GM21717 (cell line): ENCODE data around the gene PROZ.
"Not testable (repeated sequence)": the region's sequence is repeated elsewhere in the genome, so short reads cannot be mapped to it uniquely, and the experiment has no call there.

Source experiments
- ATAC-seq: cut with Tn5 transposase; IDR thresholded peaks from one replicate; pipeline ENCODE4 v1.9.1; 2021; ENCODE audit warnings: mild to moderate bottlenecking, moderate library complexity; ENCODE audit not compliant: unreplicated experiment

Gene PROZ

DNA sequence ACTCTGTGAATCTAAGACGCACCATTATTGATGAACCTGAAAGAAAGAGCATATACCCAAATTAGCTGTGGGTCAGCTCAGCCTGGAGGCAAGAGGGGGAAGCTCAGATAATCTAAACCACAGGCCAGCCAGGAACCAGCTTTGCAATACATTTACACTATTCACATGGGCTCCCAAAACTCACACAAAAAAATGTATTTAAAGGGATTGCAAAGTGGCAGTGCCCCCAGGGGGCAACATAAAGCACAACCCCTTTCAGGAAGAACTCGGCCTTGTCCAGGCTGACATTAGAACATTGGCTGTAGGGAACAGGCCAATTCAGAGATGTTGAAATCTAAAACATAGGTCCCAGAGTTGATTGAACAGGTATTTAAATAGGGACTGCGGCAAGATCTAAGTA, 3.2 kb upstream of the PROZ start:
- no peak for ATAC-seq

DNA sequence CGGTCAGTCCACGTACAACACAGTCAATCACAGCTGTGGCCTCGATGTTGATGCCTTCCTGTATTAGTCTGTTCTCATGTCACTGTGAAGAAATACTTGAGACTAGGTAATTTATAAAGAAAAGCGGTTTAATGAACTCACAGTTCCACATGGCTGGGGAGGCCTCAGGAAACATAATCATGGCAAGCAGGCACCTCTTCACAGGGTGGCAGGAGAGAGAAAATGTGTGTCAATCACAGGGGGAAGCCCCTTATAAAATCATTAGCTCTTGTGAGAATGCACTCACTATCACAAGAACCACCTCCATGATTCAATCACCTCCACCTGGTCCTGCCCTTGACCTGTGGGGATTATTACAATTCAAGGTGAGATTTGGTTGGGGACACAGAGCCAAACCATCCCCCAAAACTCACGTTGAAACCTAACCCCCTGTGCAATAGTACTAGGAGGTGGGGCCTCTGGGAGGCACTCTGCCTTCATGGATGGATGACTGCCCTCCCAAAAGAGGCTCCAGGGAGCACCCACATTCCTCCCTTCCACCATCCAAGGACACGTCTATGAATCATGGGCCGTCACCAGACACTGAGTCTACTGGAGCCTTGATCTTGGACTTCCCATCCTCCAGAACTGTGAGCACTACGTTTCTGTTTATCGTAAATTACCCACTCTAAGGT, 2.3 kb upstream of the PROZ start:
- no peak for ATAC-seq

DNA sequence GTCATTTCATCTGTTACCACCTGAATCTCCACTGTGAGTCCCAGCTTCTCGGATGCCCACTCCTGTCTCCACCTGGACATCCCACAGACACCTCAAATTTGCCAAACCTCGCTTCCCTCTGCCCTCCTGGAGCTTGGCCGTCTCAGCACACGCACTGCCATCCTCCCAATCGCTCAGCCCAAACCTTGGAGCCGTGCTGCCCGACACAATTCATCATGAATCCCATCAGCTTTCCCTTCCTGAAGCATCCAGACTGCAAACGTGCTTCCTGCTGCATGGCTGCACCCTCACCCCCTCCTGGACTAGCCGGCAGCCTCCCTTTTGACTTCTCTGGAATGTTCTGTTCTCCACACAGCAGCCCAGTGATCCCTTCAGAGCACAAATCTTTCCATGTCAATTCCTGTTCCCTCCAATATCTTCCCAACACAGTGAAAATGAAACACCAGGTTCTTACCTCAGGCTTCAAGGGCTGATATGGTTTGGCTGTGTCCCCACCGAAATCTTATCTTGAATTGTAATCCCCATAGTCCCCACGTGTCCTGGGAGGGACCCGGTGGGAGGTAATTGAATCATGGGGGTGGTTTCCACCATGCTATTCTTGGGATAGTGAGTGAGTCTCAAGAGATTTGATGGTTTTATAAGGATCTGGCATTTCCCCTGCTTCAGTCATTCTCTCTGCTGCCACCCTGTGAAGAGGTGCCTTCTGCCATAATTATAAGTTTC, 1.1 kb upstream of the PROZ start:
- ATAC-seq, result no peak

DNA sequence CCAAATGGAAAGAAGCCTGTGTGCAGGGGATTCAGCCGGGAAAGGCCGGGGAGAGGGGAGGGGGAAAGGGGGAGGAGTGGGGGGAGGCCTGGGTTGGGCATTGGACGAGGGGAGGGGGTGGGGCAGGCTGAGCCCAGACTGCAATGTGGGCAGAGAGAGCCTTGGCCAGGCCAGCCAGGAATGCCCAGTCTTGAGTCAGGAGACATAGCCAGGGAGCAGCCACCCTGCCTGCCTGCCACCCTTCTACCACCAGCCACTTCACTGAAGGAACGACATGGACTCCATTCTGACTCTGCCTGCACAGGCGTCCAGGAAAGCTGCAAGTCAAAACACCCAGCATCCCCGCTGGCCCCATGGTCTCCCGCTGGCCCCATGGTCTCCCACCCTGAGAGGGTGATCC, 498 bp downstream of the PROZ start:
- no peak for ATAC-seq

DNA sequence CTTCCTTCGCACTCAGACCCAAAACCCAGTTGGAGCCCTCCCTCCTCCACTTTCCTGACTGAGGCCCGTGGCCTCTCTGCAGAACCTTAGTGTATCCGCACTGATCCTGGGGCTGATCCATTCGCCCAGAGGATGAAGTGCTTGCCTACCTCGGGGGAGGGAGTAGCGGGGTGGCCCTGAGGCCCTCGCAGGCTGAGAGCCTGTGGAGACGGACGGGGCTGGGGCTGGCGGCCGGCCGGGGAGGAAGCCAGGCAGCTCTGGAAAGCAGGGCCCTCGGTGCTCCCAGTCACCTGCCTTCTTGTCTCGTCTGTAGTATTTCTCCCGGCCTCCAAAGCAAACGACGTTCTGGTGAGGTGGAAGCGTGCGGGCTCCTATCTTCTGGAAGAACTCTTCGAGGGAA, 1.3 kb downstream of the PROZ start:
- ATAC-seq, result no peak

DNA sequence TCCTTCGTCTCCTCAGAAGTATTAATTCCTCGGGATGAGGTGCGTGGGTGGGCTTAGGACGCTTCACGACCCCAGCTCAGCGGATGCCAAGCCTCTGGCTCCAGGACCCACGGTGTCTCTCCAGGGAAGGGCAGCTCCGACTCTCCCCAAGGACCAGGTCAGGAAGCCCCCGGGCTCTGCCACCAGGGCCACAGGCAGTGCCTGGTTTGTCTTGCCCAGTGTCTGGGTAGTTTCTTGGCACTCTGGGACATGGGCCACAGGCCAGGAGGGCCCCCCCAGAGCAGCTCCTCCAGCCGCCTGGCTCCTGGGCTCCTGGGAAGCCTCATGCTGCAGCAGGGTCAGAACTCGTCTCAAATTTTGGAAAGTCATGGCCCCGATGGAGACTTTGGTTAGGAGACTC, 2.5 kb downstream of the PROZ start:
- ATAC-seq, result no peak

GRCh38 chr13:113161433-113161832, 3.0 kb downstream of the PROZ start:
- no peak for ATAC-seq

DNA sequence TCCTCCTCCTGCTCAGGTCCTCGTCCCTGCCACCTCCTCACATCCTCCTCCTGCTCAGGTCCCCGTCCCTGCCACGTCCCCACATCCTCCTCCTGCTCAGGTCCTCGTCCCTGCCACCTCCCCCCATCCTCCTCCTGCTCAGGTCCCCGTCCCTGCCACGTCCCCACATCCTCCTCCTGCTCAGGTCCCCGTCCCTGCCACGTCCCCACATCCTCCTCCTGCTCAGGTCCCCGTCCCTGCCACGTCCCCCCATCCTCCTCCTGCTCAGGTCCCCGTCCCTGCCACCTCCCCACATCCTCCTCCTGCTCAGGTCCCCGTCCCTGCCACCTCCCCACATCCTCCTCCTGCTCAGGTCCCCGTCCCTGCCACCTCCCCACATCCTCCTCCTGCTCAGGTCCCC, 3.5 kb downstream of the PROZ start:
- ATAC-seq, result not testable (repeated sequence)

DNA sequence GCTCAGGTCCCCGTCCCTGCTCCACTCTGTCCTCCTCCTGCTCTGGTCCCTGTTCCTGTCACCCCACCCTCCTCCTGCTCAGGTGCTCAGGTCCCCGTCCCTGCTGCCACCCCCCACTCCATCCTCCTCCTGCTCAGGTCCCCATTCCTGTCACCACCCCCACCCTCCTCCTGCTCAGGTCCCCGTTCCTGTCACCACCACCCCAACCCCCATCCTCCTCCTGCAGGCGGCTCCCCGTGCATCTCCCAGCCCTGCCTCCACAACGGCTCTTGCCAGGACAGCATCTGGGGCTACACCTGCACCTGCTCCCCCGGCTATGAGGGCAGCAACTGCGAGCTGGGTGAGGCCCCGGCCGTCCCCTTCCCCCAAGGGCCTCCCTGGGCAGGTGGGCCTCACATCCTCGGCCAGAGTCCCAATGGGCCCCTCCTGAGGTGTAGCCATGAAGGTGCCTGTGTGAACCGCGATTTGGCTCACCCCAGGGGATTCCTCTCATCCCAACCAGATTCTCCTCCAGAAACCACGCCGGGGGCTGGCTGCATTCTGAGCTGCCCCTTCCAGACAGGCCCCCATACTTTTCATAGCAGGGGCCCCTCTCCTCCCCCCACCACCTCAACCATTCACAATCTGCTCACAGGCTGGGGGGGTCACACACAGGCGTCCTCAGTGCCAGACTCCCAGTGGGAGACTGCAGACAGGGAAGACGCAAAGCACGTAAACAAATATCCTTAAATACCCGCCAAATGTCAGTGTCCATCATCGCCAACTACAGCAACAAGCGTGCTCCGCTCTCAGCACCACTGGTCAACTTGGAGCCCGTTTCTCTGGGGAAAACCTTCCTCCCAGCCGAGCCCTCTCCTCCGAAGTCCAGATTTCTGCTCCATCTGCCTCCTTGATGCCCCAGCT, 4.6 kb downstream of the PROZ start:
- ATAC-seq, result no peak

GRCh38 chr13:113164492-113164891, 6.0 kb downstream of the PROZ start:
- no peak for ATAC-seq

DNA sequence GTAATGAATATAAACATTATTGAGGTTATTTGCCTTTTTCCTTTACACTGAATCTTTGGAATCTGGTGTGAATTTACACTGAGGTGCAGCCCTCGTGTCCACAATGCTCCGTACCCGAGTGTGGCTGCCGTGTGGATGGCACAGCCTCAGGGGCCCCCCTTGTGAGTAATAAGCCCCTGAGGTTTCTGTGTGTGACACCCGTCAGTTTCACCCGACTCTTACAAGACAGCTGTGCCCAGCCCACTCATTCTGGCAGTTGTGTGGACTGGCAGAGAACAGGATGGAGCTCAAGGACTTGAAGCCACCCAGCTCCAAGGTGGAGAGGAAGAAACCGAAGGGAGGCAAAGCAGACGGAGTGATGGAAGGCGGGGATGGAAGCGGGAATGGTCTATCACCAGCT, 7.8 kb downstream of the PROZ start:
- ATAC-seq, result no peak

- no peak for ATAC-seq
Observed at GRCh38 chr13:113166681-113167080, 8.2 kb downstream of the PROZ start.

DNA sequence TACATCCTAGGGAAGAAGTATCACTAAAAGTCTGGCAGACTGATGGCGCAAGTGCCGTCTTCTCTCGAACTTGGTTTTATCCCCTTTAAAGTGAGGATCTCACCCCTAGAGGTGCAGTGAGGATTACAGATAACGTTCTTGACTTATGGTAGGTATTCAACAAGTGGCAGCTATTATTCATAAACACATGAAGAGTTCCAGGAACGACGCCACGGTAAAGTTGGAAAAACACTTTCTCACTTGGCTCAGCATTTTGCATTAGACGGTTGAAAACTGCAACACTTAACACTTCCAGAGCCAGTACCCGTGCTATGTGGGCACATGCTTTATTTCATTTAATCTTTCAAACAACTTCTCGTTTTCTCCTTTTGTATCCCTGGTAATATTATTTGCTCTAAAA, 8.7 kb downstream of the PROZ start:
- no peak for ATAC-seq

GRCh38 chr13:113167575-113167974, 9.1 kb downstream of the PROZ start:
- no peak for ATAC-seq

DNA sequence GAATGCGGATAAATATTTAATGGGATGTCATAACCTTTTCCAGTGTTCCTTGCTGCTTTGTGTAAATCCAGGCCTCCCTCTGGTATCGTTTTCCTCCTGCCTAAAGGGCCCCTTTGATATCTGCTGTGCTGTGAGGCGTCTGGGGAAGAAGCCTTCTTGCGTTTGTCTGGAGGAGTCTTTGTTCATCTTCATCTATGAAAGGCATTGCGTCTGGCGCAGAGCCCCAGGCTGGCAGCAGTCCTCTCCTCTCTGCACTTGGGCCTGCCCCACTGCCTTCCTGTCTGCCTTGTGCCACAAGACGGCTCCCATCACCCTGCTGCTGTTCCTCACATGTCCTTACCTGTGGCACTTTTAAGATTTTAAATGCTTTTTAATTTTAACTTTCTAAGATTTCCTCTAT, 9.8 kb downstream of the PROZ start:
- no peak for ATAC-seq

DNA sequence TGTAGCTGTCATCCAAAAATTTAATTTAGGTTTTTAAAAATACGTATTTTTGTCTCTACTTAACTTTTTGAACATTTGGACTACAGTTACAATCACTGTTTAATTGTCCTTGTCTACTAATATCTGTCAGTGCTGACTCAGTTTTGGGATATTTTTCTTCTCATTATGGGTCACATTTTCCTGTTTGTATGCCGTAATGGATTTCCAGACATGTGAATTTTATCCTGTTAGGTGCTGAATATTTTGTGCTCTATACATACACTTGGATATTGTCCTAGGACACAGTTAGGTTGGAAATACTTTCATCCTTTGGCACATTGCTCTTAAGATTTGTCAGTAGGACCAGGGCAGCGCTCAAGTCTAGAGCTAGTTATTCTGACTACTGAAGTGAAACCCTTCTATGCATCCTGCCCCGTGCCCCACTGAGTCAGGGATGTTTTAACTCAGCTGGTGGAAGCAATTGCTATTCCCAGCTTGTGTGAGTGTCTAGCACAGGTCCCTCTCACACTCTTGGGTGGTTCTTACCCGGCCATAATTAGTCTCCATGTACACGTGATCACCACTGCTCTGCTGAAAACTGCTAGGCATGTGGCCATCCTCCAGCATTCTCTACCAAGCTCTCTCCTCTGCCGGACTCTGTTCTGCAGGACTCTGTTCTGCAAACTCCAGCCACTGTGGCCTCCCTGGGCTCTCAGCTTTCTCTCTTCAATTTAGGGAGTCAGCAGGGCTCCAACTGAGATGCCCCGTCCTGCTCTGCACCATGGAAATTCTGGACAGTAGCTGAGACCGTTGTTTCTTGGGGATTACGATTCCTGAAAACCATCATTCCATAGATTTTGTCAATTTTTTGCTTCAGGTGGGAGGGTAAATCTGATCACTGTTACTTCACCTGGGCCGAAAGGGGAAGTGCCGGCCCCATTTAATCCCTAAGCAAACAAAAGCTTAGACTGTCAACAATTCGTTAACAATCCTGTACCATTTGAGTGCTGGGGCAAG, 11.1 kb downstream of the PROZ start:
- ATAC-seq, result no peak

DNA sequence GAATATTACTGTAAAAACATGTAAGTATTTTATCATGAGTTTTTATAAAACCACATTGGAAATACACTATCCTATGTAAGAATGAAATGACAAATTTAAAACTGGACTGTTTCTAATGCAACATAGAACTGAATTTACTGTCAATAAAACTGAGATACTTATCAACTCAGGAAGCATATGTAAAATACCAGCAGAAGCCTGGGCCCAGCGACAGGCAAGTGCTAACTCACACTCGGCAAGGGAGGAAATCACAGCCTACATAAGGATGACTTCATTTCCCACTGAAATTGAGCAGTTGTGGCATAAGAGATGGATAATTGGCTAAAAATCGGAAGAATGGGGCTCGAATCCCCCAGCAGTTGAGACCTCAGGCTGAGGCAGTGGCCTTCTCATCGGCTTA, 12.1 kb downstream of the PROZ start:
- ATAC-seq, result no peak

- no peak for ATAC-seq
Observed at GRCh38 chr13:113171250-113172125, 13.0 kb downstream of the PROZ start.

GRCh38 chr13:113172419-113172926, 14.0 kb downstream of the PROZ start:
- ATAC-seq, result no peak
